Measurements from ENCODE around the gene GALNT2.

Gene GALNT2

DNA sequence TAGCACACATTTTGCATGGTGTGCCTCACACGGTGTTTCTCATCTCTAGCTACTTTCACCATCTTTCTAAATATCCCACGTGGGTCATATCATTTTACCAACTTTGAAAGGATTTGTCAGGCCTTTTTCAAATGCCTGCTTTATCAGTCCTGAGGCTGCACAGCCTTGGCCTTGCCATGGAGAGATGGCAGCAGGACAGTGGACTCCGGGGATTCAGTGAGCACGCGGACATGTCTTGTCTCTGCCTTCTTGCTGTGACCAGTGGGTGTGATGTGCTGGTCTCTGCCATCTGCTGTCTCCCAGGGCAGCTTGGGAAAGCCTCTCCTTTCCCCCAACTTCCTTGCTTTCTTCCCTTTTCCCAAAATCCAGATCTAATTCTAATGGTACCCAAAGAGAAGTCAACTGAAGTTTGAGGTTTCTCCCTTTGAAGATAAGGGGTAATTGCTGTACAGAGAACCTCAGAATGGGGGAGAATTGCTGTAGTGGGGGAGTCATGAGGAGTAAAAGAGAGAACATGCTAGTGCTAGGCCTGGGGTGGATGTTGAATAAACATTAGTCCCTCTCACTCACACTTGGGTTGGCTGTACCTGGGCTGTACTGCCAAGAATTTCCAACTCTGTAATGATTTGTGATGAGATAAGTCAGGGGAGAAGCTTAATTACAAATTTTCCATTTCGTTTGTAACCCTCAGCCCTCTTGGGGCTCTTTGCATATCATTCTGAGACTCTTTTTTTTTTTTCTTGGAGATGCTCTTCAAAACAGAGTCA is 99.5 kb downstream of the GALNT2 start:
- DNase-seq = no peak

DNA sequence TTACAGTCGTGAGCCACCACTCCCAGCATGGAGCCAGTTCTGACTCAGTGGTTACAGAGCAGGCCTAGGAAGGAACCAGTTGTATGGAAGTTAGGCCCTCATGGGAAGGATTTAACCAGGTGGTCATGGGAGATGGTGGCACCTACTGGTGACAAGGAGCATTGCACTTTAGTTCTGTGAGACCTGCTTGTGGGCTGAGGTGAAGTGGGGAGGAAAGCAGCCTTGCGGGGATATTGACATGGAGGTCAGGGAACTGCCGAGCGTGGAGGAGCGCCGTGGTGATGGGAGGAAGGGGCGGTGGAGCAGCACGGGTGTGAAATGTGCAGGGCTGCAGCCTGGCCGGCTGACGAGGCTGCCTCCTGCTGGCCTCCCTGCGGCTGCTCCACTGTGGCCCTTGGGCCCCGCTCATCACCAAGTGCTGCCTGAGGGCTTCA is 100.4 kb downstream of the GALNT2 start:
- DNase-seq = peak; percentile 62

- DNase-seq = no peak
Measured at GRCh38 chr1:230169454-230170152, 102.6 kb downstream of the GALNT2 start.

GRCh38 chr1:230170153-230170547 is 103.1 kb downstream of the GALNT2 start:
- no peak for DNase-seq

- no peak for DNase-seq
Measured at GRCh38 chr1:230170622-230171021, 103.6 kb downstream of the GALNT2 start.

DNA sequence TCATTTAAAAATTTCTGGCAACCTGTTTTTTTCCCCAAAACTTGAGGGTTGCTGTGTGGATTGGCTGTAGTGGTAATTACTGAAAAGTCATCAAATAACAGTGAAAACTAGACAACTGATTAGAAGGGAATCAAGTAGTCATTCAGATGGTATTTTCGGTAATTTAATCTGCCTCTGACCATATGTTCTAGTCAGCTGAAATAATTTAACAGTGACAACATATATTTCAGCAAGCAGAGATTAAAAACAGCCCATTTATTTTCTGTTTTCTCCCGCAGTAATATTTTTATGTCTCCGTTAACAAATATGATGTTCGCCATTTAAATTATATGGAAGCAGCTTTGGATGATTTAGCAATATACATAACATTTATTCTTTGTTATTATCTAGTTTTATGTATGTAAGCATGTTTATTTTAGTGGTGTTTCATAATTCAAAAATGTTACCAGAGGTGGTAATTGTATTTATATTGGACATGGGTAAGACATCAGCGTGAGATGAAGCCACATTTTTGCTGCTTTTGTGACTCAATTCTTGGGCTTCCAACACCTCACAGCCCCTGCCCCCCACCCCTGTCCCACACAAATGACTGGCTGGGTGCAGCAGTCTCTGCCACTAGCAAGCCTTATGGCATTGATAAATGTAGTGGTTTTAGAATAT is 104.4 kb downstream of the GALNT2 start:
- peak; percentile 94 for DNase-seq

DNA sequence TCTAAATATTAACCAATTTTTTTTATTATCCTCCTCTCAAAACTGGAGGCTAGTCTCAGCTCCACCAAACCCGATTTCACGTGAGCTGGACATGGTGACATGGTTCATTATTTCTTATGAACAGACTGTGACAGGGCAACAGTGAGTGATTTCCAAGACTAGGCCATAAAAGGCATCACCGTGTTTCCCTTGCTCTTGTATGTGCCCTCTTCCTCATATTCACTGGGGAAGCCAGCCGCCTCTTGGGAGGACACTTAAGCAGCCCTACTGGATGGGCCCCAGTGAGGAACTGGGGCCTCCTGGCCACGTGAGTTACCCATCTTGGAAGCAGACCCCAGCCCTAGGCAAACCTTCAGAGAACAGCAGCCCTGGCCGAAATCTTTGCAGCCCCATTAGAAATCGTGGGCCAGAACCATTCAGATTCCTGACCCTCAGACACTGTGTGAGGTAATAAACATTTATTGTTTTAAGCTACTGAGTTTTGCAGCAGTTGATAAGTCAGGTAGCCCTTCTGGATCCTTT is 105.0 kb downstream of the GALNT2 start:
- no peak for DNase-seq

- DNase-seq = peak; percentile 13
Measured at GRCh38 chr1:230173187-230173975, 106.3 kb downstream of the GALNT2 start.

DNA sequence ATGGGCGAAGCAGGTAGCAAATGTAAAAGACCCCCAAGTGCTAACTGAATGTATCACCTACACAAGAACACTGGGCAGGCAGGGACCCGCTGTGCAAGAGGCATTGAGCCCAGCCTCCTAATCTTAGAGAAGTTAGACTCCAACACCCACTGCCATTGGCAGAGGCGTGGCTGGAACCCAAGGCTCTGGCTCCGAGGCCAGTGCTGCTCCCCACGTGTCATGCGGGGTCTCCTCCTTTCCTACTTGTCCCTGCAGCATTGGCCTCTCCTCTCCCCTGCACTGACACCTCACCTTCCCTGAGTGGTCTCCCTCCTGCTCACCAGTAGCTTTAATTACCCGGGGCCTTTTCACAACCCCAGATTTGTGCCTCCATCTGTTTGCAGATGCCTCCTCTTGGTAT is 107.0 kb downstream of the GALNT2 start:
- DNase-seq = no peak

DNA sequence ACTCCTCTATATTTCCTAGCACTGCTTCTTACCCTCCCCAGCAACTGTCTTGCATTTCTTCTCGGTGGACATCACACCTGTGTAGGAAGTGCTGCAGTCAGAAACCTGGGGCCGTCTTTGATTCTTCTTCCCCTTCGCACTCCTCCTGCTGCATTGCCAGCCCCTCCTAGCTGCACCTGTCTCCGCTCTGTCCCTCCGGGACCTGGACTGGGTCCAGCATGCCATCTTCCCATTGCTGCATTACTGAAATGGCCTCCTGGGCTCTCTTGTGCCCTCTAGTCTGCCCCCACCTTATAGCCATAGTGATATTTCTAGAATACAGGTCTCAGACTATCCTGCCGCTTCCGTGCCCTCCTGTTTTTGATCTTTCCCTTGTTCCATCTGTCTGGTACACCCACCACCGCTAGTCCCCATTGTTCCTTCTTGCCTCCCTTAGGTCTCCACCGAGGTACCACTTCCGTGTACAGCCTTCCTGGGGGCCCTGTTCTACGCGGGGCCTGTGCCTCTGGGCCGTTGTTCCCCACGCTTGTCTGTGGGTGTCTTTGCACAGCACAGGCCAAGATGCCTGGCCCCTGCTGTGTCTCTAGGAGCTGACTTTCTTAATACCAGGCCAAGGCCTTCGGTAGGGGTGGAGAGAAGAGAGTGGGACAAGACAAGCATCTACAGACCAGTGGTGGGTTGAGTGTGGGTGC is 107.6 kb downstream of the GALNT2 start:
- no peak for DNase-seq

- DNase-seq = no peak
Measured at GRCh38 chr1:230175163-230175747, 108.2 kb downstream of the GALNT2 start.

DNA sequence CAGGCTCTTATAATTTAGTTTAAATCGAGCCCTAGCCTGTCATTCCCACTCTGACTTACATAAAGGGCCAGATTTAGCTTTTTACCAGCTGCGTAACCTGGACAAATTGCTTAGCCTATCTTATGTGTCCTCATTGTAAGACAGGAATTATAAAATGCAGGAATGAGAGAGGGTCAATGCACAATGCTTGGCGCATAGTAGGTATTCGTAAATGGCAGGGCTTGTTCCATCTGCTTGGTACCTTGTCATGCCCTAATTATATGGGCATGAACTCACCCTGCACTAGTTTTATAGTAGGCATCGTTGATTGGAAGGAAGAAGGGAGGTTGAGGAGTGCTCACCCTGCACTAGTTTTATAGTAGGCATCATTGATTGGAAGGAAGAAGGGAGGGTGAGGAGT is 108.8 kb downstream of the GALNT2 start:
- no peak for DNase-seq

DNA sequence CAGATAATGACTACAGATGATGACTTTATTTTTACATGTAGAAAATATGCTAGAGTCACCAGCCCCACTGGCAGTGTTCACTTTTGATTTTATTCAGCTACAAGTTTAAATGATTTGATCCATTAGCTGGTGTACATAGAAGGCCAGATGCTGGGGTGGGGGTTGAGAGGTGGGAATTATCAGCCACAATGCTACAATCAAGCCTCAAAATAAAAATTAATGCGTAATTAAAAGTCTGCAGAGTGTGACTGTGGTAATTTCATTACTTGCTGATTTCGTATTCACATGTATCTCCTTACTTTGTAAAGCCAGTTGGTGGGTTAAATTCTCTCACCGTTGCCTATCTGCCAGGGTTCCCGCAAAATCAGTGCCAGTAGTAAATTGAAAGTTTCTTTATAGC is 109.3 kb downstream of the GALNT2 start:
- no peak for DNase-seq

DNA sequence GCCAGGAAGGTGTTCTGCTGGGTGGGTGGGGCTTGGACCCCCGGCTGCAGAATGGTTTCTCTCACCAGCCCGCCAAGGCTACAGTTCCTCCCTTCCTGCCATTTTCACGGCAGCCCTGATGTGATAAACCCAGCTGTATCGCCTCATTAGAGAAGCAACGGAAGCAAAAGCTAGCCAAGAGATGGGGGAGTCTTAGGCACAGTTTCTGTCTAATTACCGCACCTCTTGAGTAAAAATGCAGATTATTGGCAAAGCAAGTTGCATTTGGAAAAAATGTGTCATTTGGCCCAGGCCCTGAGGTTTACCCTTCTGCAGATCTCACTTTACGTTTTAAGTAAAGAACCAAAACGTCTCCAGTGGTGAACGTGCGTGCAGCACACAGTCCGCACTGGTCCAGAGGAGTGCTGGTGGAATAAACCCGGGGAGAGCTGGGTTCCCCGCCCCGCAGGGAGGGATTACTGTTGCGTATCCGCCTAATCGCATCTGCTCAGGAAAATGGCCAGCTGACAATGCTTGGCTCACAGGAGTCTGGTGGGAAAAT is 109.9 kb downstream of the GALNT2 start:
- DNase-seq = no peak

GRCh38 chr1:230179249-230179648 is 112.2 kb downstream of the GALNT2 start:
- no peak for DNase-seq

DNA sequence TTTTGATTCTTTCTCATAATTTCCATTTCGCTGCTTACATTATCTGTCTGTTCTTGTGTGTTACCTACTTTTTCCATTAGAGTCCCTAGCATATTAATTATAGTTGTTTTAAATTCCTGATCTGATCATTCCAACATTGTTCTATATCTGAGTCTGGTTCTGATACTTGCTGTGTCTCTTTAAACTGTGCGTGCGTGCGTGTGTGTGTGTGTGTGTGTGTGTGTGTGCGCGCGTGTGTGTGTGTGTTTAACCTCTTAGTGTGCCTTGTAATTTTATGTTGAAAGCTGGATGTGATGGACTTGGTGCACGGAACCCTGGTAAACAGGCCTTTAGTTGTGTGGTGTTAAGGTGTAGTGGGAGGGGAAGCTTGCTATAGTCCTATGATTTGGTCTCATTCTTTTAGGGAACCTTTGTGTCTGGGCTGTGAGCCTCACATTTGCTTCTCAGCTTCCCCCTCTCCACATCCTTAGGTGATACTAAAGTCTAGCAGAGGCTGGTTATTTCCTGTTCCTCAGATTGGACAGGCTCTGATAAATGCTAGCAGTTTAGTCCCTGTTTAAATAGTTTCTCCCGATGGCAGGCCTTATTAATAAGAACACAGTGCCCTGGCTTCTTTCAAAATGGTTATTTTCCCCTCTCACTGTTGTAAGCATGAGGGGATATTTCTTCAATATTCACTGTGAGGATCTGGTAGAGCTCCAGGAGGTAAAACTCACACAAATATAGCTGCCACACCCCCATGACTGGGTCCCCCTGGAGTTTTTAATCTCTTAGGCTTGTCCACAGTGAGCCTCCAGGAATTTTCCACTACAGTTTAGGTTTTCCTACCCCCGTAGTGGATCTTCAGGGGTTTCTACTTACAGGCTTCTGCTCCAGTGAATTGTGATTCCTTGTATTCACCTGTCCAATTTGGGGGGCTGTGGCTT is 118.3 kb downstream of the GALNT2 start:
- DNase-seq = peak; percentile 66

GRCh38 chr1:230186003-230186863 is 119.2 kb downstream of the GALNT2 start:
- peak; percentile 85 for DNase-seq

DNA sequence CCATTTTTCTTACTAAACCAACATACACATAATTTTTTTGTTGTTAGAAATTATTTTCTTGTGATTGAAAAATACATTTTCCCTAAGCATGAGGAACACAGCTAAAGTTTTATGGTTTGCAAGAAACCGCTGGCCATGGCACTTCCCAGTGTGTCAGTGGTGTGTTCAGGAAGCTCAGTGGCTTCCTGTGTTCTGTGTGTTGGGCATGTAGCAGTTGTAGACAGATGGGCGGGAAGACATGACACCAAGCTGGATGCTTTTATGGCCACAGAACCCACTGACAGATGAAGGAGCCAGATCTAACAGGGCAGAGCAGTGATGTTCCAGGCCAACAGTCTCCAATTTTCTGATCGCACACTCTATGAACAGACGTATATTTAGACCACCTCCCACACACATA is 119.8 kb downstream of the GALNT2 start:
- DNase-seq = no peak

GRCh38 chr1:230187290-230187689 is 120.3 kb downstream of the GALNT2 start:
- no peak for DNase-seq

Measured in fibroblast of skin of back (primary cell).